ENCODE data around the gene TP53.

Gene TP53

GRCh38 chr17:7620835-7621234 is 66.5 kb downstream of the TP53 start:
- no peaks in the 10 kb centered on the region for H3K4me1 ChIP-seq (ENCODE audit: control insufficient read depth in 5 of 5, insufficient read depth in 5 of 5, low read length in 5 of 5)
- no peaks in the 10 kb centered on the region for H3K36me3 ChIP-seq (ENCODE audit: control insufficient read depth in 5 of 5, insufficient read depth in 5 of 5, low read length in 5 of 5)
- no peaks in the 10 kb centered on the region for H3K9me3 ChIP-seq (ENCODE audit: control insufficient read depth in 5 of 5, low read length in 5 of 5)
- no peak overlapping the region for H3K9ac ChIP-seq (ENCODE audit: low read length in 5 of 5)
- no peak overlapping the region for H3K4me3 ChIP-seq (ENCODE audit: low read depth in 1 of 5, low read length in 5 of 5)
- no peak overlapping the region for H3K27ac ChIP-seq (ENCODE audit: low read depth, low read length)
- no peaks in the 10 kb centered on the region for H3K27me3 ChIP-seq (ENCODE audit: control insufficient read depth in 5 of 5, insufficient read depth in 4 of 5, low read length in 5 of 5)

GRCh38 chr17:7618608-7619007 is 68.7 kb downstream of the TP53 start:
- Histone ChIP-seq H3K27ac (ENCODE audit: low read depth, low read length) (no peak overlapping the region), H3K36me3 (ENCODE audit: control insufficient read depth in 5 of 5, insufficient read depth in 5 of 5, low read length in 5 of 5) (no peaks in the 10 kb centered on the region), H3K4me3 (ENCODE audit: low read depth in 1 of 5, low read length in 5 of 5) (no peak overlapping the region), H3K27me3 (ENCODE audit: control insufficient read depth in 5 of 5, insufficient read depth in 4 of 5, low read length in 5 of 5) (no peaks in the 10 kb centered on the region), H3K9me3 (ENCODE audit: control insufficient read depth in 5 of 5, low read length in 5 of 5) (no peaks in the 10 kb centered on the region), H3K4me1 (ENCODE audit: control insufficient read depth in 5 of 5, insufficient read depth in 5 of 5, low read length in 5 of 5) (peaks cover 0 to 12% (median 7%) of the 10 kb centered on the region in 5 donors), H3K9ac (ENCODE audit: low read length in 5 of 5) (no peak overlapping the region)

Data from subcutaneous abdominal adipose tissue (tissue), 5 donors.